Fibroblast of lung (primary cell): ENCODE results near the gene IRF1. TPM values are rescaled to one million over a fixed set of nuclear protein-coding genes. Genes with fewer than 3 reads are reported as not detected.
A peak's percentile ranks its signal among the peaks of the same experiment; 100 is the strongest.

ENCODE experiments used
- DNase-seq, 2 donors: peaks; one replicate each; pipeline versions ENCODE4 v3.0.0 to v3.0.0-alpha.2; 2010; ENCODE audit warnings: low read depth in 2 of 2
- H2AFZ ChIP-seq: 2 replicates; pipeline ENCODE4 v1.5.1; 2012; ENCODE audit warnings: low read length, control low read depth, inconsistent platforms
- H3K27ac ChIP-seq: 2 replicates; pipeline ENCODE4 v1.5.1; 2011; ENCODE audit warnings: low read length, control low read depth; ENCODE audit not compliant: insufficient read depth
- H3K27me3 ChIP-seq: 2 replicates; pipeline ENCODE4 v1.5.1; 2011; ENCODE audit warnings: mild to moderate bottlenecking, low read length; ENCODE audit not compliant: control insufficient read depth, insufficient read depth
- H3K36me3 ChIP-seq: 2 replicates; pipeline ENCODE4 v1.5.1; 2011; ENCODE audit warnings: low read length; ENCODE audit not compliant: control insufficient read depth, insufficient read depth
- H3K4me1 ChIP-seq: 2 replicates; pipeline ENCODE4 v1.5.1; 2011; ENCODE audit warnings: low read length; ENCODE audit not compliant: control insufficient read depth, insufficient read depth; ENCODE audit errors: extremely low read depth
- H3K4me2 ChIP-seq: 2 replicates; pipeline ENCODE4 v1.5.1; 2011; ENCODE audit warnings: low read length, control low read depth; ENCODE audit not compliant: insufficient read depth; ENCODE audit errors: extremely low read depth
- H3K4me3 ChIP-seq, 4 experiments: fragments of 200-600 bp in 1 of 4; sonication (generic) in 1 of 4; replicated peaks in 1 of 4; 2 replicates each; pipeline ENCODE4 v1.5.1; 2011 to 2016; ENCODE audit warnings: low read length in 4 of 4, low read depth in 3 of 4, mild to moderate bottlenecking in 3 of 4, control low read depth in 2 of 4, inconsistent platforms in 1 of 4, mixed read lengths in 1 of 4; ENCODE audit not compliant: insufficient read depth in 1 of 4; ENCODE audit errors: control extremely low read depth in 1 of 4
- H3K79me2 ChIP-seq: 2 replicates; pipeline ENCODE4 v1.5.1; 2012; ENCODE audit warnings: mild to moderate bottlenecking, low read length, inconsistent platforms; ENCODE audit not compliant: control insufficient read depth, insufficient read depth
- H3K9ac ChIP-seq: 2 replicates; pipeline ENCODE4 v1.5.1; 2011; ENCODE audit warnings: mild to moderate bottlenecking, low read length, control low read depth; ENCODE audit not compliant: insufficient read depth
- H3K9me3 ChIP-seq: 2 replicates; pipeline ENCODE4 v1.5.1; 2012; ENCODE audit warnings: low read depth, low read length; ENCODE audit not compliant: control insufficient read depth, insufficient read depth
- H4K20me1 ChIP-seq: 2 replicates; pipeline ENCODE4 v1.5.1; 2011; ENCODE audit warnings: low read length; ENCODE audit not compliant: control insufficient read depth, insufficient read depth; ENCODE audit errors: extremely low read depth
- CTCF ChIP-seq, 2 donors: IDR thresholded peaks in 1 of 2; conservative IDR thresholded peaks in 1 of 2; 1 replicate in 1 of 2; 2 replicates in 1 of 2; pipeline ENCODE4 v1.5.1; 2011 to 2012; ENCODE audit warnings: low read length in 2 of 2, control low read depth in 1 of 2, inconsistent platforms in 1 of 2, low read depth in 1 of 2, mild to moderate bottlenecking in 1 of 2
- EZH2 ChIP-seq: IDR thresholded peaks from 2 replicates; pipeline ENCODE4 v1.5.1; 2012; ENCODE audit warnings: low read length, control low read depth, mild to moderate bottlenecking; ENCODE audit errors: missing control alignments
- polyA plus RNA-seq, 2 donors: library from polyadenylated mRNA; depleted of rRNA in 1 of 2; stranded (reverse) in 1 of 2; unstranded in 1 of 2; fragments of >200 nt; gene quantifications; 2 replicates each; pipeline ENCODE4 v1.2.1, GENCODE V29; 2011 to 2012; ENCODE audit warnings: missing spikeins in 1 of 2
- total RNA-seq: library from RNA; depleted of rRNA; stranded (reverse); fragments of >200 nt; gene quantifications from 2 replicates; pipeline ENCODE4 v1.2.1, GENCODE V29; 2014

The IRF1 gene
- total and polyA plus RNA-seq, 2 donors (not counting 1 experiment from before 2014, with no cell fraction given): 34.7 to 37.6 TPM

- DNase-seq: no peak
- Histone ChIP-seq H3K4me1 (peaks cover 37% of the 10 kb centered on the region), H3K27me3 (no peaks in the 10 kb centered on the region), H3K4me2 (no peak overlapping the region), H3K4me3 (no peak overlapping the region), H3K36me3 (no peaks in the 10 kb centered on the region), H3K9ac (no peak overlapping the region), H2AFZ (no peak overlapping the region), H3K79me2 (peaks cover 20% of the 10 kb centered on the region), H4K20me1 (no peaks in the 10 kb centered on the region), H3K27ac (no peak overlapping the region), H3K9me3 (no peaks in the 10 kb centered on the region)
- TF ChIP-seq CTCF (conservative IDR thresholded peaks at IDR 0.05 in 1 of 2, IDR thresholded peaks at IDR 0.05 in 1 of 2; ENCODE audit: low read depth in 1 of 2, low read length in 2 of 2) (no peak), EZH2 (no peak)
These were observed 2.7 kb upstream of the IRF1 start for GRCh38 chr5:132493241-132493640.

DNA sequence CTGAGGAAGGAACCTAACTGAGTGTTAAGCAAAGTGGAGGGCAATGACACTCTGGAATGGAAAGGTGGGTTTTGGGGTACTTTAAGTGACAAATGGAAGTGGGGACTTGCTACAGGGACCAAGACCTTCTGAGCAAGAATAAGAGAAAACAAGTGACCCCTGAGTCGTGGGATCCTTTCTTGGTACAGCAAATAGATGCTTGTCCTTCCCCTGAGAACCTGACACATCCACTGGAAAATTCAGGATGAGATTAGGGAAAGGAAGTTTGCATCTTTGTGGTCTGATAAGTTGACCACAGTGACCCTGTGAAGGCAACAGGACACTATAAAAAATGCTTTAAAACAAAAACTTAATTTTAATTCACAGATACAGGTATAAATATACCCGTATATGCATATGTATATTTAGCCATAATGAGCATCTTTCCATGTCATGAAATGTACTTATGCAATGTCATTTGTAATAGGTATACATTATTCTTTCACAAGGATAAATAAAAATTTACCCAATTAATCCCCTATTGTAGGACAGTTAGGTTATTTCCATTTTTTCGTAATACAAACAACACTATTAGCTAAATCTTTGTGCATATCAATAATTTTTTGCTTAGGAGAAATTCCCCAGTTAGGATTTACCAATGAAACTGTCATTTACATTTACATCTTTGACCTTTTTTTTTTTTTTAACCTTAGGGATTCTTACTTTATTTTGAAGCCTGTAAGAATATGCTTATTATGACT, 2.0 kb upstream of the IRF1 start:
- no peak overlapping the region for H2AFZ ChIP-seq
- H3K36me3 ChIP-seq: peaks cover 2% of the 10 kb centered on the region
- H3K4me2 ChIP-seq: no peak overlapping the region
- DNase-seq: peak in 1 of 2 donors; percentile 25
- H3K9ac ChIP-seq: no peak overlapping the region
- no peak overlapping the region for H3K27ac ChIP-seq
- no peaks in the 10 kb centered on the region for H3K9me3 ChIP-seq
- H4K20me1 ChIP-seq: no peaks in the 10 kb centered on the region
- no peaks in the 10 kb centered on the region for H3K27me3 ChIP-seq
- peaks cover 27% of the 10 kb centered on the region for H3K79me2 ChIP-seq
- no peak overlapping the region for H3K4me3 ChIP-seq
- peaks cover 32% of the 10 kb centered on the region for H3K4me1 ChIP-seq
- TF ChIP-seq CTCF (conservative IDR thresholded peaks at IDR 0.05 in 1 of 2, IDR thresholded peaks at IDR 0.05 in 1 of 2; ENCODE audit: low read depth in 1 of 2, low read length in 2 of 2): no peak
- no peak for TF ChIP-seq EZH2

GRCh38 chr5:132491368-132492364, 1.1 kb upstream of the IRF1 start:
- Histone ChIP-seq H3K4me1 (peaks cover 27% of the 10 kb centered on the region), H4K20me1 (no peaks in the 10 kb centered on the region), H3K4me2 (peak overlapping the region; percentile 93), H3K27me3 (no peaks in the 10 kb centered on the region), H3K9me3 (no peaks in the 10 kb centered on the region), H3K4me3 (peak overlapping the region; percentile 35 to 98 (median 42)), H3K79me2 (peaks cover 36% of the 10 kb centered on the region), H3K27ac (peak overlapping the region; percentile 84), H3K9ac (peak overlapping the region; percentile 82), H3K36me3 (peaks cover 8% of the 10 kb centered on the region), H2AFZ (no peak overlapping the region)
- DNase-seq: no peak
- TF ChIP-seq EZH2 (no peak), CTCF (conservative IDR thresholded peaks at IDR 0.05 in 1 of 2, IDR thresholded peaks at IDR 0.05 in 1 of 2; ENCODE audit: low read depth in 1 of 2, low read length in 2 of 2) (no peak)
